NOMO-1 (cell line): ENCODE data around the gene TFR2.

Experiments
- DNase-seq, 2 experiments: peaks; one replicate each; lab custom pipeline; 2025; ENCODE audit not compliant: unreplicated experiment in 2 of 2; lab: John Stamatoyannopoulos, UW

TFR2 gene

DNA sequence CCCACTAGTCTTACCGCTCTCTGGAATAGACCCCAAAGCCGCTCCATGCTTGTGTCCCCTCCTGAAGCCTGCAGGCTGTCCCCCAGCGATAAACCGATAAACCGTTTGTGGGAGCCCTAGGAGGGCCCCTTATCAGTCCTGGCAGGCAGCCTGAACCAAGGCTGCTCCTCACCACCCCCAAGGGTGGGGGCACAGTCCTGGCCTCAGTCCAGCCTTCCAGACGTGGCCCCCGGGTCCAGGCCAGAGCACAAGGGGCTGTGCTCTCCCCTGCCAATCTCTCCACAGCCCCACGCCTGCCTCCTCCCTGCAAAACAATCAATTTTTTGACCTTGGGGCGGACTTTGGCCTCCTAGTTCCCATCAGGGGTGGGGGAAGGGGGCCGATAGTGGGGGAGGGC is at the start of gene TFR2:
TFR2 (minus strand) TSS at position 90 of the 397 bp plus-strand sequence; CDS start at position 47, 43 bp downstream.
- no peak for DNase-seq

- DNase-seq: no peak
Measured at GRCh38 chr7:100689230-100690135, 48.1 kb upstream of the TFR2 start.

- no peak for DNase-seq
Measured at GRCh38 chr7:100688326-100688860, 47.0 kb upstream of the TFR2 start.

- DNase-seq: no peak
Measured at GRCh38 chr7:100687751-100688300, 46.5 kb upstream of the TFR2 start.

GRCh38 chr7:100687261-100687660 is 45.9 kb upstream of the TFR2 start:
- no peak for DNase-seq

- DNase-seq: no peak
Measured at GRCh38 chr7:100686822-100687211, 45.5 kb upstream of the TFR2 start.

GRCh38 chr7:100686201-100686821 is 45.0 kb upstream of the TFR2 start:
- DNase-seq: no peak

DNA sequence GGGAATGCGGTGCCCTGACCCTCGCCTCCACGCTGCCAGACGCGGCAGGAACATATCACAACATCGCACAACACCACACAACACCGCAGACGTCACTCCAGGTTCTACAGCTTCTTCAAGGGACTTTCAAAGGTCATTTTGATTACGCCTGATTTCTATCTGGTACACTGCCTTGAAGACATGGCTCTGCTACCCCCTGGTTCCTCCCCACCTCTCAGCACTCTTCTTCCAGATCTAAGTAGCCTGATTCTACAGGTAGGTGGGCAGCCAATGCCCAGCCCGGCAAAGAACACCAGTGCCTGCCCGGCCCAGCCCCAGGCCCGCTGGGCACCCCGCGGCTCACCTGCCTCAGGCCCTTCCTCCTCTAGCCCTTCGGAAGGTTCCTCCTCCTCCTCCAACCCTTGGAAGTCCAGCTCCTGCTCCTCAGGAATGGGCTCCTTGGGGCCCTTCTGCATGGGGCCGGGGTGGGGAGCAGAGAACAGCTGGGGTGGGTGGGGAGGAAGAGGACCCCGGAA is 44.3 kb upstream of the TFR2 start:
- DNase-seq: no peak

DNA sequence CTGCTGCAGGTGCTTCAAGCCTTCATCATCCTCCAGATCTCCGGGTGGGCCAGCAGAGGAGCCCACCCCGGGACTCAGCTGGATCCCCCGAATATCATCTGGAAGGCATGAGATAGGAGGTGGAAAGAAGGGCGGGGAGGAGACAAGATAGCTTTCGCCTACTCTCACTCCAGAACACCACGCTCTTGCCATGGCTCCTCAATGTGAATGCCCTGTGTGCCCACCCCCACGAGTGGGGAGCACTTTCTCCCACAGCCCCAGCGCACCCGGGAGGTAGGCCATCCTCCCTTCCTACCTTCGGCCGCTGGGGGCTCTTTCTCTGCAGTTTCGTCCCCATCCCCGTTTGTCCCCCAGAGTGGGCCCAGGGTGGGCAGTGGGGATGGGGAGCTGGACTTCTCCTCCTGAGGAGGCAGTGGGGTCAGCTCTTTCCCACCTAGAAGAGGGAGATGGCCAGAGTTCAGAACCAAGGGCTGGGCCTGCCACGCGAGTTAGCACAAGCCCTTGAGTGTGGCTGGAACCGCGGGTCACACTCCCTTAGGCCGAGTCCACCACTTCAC is 43.8 kb upstream of the TFR2 start:
- no peak for DNase-seq

DNA sequence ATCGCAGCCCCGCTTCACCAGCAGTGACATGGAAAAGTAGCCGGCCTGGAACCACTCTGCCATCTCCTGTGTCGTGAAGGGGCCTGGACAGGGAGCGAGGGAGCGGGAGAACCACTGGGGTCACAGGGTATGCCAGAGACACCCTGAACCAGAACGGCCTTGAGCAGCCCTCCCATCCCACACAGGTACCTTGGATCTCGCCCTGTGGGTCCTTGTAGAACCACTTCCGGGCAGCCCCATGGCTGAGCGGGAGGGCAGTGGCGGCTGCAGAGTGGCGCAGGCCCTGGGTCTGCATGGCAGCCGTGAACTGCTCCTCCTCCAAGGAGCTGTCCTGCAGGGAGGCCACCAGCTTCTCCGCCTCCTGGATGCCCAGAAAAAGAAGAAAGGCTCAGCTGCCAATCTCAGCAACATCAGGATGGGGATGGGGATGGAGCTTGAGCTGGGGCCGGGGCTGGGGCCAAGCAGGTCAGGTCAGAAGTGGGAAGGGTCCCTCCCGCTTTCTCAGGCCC is 43.2 kb upstream of the TFR2 start:
- DNase-seq: no peak

DNA sequence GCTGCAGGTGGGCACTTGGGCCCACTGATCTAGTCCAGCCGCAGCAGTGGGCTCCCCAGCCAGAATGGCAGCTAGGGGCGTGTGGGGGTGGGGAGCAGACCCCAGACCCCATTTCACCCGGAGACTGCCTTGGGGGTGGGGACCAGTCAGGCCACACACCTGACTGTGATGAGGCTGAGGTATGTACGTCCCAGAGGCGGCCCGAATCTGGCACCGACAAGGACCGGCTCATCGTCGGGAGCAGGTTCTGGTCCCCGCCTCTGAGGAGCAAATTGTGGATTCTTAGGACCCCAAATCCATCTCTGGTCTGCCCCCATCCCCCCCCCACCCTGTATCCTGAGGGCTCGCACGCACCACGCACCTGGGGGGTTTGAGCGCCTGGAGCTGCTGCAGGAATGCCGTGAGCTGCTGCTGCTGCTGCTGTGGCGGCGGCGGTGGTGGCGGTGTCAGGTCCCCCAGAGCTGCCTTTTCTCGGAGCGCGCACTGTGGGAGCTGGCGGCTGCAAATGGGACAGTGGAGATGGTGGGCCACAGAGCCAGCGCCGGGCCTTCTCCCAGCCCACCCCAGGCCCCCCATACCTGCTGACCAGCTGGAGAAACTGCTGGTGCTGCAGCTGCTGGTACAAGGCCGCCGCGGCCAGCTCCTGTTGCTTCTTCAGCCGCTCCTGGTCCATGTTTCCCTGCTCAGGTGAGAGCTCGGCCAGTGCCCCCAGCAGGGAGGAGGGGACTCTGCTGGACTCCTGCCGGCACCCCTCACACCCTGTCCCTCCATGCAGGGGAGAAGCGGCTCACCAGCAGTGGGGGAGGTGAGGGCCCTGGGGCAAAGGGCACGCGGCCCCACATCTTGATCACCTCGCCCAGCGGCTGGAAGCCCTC is 42.5 kb upstream of the TFR2 start:
- no peak for DNase-seq

GRCh38 chr7:100682991-100683658 is 41.8 kb upstream of the TFR2 start:
- DNase-seq: no peak

- DNase-seq: no peak
Measured at GRCh38 chr7:100682228-100682741, 40.9 kb upstream of the TFR2 start.

DNA sequence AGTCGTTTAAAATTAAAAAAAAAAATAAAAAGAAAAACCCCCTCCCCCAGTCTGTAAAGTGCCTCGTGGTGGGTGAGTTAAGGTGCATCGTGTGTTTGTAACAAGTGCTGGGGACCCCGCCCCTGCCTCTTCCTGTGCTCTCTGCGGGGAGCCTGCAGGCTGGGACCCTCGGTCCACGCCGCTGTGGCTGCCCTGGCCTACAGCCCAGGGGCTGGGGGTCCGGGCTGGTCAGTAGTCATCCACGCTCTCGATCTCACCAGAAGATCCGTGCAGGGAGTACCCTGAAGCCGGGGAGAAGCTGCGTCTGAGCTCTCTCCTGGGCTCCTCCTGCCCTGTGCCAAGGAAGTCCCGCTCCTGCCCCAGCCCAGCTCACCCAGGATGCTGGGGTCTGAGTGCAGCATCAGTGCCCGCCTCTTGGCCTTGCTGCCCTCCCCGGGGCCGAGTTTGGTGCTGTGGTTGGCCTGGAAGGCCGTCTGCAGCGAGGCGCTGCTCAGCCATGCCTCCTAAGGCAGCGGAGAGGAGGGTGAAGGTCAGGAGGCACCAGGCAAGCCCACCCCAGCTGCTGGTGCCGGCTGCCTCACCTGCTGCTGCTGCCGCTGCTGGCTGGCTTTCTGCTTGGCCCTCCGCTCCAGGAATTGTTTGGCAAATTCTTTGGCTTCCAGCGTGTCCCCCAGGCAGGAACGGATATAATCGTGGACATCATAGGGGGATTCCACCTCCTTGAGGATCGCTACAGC is 40.3 kb upstream of the TFR2 start:
- DNase-seq: no peak

- no peak for DNase-seq
Measured at GRCh38 chr7:100680576-100681271, 39.4 kb upstream of the TFR2 start.

DNA sequence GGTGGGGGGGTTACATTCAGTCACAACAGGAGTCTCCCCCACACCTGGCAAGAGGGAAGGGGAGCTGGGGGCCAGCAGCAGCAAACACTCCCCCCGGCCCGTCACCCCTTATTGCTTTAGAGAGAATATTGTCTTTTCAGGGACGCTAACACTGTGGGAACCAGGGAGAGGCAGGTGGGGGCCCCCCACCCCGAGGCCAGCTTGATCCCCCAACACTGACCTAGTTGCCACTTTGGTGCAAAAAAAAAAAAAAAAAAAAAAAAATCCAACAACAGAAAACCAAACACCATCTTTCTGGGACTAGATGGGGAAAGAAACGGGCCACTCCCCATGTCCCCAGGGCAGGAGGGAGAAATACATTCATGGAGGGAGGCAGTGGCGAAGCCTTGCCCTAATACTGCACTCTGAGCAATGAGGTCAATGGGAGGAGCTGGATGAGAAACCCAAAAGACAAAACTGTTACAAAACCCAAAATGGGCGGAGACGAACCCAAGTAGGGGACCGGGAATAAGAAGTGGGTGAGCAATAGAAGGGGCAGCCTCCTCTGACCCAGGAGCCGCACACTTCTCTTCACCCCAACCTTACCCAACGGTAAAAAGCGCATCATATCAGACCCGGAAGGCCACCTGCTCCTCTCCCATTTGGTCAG is 38.7 kb upstream of the TFR2 start:
- no peak for DNase-seq

DNA sequence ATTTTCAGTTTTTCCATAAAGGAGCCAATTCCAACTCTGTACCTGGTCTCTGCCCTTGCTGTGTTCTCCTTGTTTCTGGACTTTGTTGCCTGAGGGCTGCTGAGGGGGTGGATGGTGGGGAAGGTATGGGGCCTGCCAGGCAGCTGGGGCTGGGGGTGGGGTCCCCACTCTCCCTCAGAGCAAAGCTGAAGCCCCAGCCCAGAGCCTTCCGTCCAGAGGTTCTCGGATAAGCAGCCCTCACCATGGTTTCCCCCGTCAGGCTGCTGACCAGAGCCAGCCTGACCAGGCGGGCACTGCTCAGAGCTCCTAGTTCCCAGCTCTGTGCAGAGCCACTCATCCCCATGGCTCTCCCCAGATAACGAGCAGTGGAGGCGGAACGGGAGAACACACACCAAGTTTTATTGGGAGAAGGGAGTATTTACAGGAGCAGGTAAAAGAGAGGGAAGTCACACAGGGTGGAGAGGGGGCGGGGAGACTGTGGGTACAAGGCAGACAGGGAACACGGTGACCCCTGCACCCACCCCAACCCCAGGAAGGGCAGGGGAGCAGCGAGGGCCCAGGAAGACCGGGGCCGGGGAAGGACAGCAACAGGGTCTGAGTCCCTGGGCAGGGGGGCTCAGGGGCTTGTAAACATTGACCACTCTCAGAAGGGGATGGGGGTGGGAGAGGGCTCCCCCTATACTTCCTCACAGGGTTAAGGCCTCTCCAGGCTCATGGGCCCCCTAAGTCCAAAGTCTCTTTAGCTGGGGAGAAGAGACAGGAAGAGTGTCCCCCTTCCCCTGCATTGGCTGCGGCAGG is 38.0 kb upstream of the TFR2 start:
- no peak for DNase-seq
